GM10847 (cell line): ENCODE data around the gene UNK.

Experiments used
- POLR2A ChIP-seq: IDR thresholded peaks from 2 replicates; pipeline ENCODE4 v1.6.1; 2011; ENCODE audit not compliant: insufficient read length; ENCODE audit errors: extremely low read depth

Gene UNK

DNA sequence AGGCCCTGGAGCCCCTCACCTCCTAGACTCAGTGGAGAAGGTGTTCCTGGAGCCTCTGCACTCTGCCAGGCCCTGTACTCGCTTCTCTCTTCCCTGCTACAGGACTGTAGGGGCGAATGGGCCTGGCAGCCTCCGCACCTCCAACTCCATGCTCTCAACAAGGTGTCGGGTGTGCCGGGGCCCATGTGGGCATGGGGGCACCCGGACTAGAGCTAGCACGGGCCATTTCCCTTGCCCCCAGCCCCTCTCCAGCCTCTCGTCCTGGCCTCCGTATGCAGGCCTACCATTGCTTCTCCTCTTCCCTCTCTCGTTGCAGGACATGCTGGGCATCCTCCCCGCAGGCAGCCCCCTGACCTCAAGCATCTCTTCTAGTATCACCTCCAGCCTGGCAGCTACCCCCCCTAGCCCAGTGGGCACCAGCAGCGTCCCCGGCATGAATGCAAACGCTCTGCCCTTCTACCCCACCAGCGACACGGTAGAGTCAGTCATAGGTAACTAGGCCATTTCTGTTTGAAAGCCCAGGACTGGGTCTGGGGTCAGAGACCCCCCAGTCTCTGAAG, 33.8 kb downstream of the UNK start:
- no peak for TF ChIP-seq POLR2A

DNA sequence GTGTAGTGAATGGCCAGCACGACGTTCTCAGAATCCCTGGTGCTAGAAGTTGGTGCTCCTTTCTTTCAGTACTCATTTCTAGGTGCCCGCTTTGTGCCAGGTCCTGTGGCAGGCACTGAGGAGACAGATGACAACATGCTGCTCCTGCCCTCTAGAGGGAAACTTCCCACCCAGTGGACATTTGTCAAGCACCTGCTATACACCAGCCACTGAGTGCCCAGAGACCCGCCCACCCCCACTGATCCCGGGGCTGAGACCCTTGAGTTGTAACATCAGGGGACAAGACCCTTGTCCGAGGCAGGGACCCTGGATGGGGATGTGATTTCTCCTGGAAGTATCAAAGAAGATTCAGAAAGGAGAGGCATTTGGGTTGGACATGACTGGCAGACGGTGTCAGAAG, 34.5 kb downstream of the UNK start:
- TF ChIP-seq POLR2A: no peak

DNA sequence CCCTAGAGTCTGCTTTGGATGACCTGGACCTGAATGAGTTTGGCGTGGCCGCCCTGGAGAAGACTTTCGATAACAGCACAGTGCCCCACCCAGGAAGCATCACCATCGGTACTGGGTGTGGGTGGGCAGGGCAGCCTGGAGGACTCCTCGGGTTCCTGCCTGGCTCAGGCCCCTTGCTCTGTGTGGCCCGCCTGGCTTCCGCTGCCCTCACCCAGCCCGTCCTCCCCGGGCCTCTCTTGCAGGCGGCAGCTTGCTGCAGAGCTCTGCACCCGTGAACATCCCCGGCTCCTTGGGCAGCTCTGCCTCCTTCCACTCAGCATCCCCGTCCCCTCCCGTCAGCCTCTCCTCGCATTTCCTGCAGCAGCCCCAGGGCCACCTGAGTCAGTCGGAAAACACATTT, 35.1 kb downstream of the UNK start:
- TF ChIP-seq POLR2A: no peak

DNA sequence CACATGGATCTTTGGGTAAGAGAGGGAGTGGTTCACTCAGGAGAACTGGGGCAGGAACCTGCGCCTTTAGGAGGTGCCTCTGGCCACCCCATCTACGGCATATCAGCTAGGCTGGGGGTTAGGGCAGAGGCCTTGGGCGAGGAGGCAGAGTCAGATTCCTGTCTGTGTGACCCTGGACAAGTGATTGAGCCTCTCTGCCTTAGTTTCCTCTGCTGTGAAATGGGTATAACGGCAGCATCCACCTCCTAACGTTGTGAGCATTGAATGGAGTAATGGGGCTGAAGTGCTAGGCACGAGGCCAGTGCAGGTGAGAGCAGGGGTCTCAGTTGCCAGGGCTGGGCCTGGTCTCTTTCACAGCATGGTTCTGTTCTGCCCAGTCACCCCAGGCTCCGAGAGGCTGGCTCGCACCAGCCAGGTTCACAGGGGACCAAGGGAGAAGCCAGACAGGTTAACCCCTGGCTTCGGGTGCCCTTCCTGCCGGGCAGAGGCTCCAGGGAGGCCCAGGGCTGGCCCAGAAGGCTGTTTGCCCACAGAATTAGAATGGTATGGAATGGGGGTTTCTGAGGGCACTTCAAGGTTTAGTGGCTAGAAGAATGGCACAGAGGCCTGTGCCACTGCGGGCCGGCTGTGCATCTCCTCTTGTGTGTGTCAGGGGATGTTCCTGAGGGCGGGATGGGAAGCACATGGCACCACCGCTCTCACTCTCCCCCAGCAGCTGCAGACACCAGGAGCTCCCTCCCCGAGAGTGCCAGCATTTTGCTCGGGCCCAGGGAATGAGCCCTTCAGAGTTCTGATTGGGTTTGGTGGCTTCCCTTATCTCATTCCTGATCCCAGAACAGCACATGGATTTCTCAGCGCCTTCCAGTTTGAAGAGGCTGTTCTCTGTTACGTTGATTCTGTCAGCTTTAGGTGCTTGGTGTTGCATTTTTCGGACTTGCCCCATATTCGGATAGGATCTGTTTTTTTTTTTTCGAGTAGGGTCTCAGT, 35.8 kb downstream of the UNK start:
- no peak for TF ChIP-seq POLR2A

- TF ChIP-seq POLR2A: no peak
These were observed 36.9 kb downstream of the UNK start for GRCh38 chr17:75821552-75821951.

DNA sequence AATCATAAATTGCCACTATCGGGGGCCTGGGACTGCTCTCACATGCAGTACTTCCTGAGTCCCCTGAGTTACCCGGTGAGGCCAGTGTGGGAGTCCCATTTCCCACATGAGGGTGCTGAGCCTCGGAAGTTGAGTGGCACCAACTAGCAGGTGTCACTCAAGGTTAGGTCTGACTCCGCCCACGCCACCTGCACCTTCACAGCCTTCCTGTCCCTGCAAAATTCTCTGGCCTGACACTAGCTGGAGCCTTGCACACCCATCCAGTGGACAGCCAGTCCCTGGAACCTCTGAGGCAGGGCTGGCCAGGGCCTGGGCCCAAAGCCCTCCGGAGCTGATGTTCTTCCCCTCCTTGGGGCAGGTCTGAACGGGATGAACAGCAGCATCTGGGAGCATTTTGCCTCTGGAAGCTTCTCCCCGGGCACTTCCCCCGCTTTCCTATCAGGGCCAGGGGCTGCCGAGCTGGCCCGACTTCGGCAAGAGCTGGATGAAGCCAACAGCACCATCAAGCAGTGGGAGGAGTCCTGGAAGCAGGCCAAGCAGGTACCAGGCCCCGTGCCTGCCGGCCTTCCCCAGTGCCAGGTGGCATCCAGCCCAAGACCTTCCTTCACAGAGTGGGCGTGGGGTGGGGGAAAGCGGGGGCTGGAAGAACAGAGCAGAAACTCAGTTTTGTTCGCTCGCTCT, 37.7 kb downstream of the UNK start:
- TF ChIP-seq POLR2A: no peak

- no peak for TF ChIP-seq POLR2A
These were observed 38.2 kb downstream of the UNK start for GRCh38 chr17:75822800-75823166.

DNA sequence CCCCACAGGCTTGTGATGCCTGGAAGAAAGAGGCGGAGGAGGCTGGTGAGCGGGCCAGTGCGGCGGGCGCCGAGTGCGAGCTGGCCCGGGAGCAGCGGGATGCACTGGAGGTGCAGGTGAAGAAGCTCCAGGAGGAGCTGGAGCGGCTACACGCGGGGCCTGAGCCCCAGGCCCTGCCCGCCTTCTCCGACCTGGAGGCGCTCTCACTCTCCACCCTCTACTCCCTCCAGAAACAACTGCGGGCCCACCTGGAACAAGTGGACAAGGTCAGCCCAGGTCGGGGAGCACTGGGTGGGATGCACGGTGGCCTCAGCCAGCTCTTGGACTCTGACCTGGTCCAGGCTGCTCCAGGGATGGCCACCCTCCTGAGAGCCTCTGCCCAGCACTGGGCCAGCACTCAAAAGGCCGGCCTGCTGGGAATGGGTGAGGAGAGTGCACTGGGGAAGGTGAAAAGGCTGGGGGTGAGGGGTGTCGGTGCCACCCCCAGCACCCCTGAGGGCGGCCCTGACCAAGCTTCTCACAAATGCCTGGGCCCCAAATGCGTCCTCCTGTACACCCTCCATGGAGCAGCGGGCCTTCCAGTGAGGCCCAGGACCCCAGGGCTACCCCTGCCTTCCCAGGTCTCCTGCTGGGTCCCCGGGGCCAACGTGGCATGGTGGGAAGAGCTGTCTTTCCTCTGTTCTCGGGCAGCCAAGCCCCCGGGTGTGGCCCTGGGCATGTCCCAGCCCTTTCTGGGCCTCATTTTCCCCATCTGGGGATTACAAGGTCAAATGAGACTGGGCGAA, 38.8 kb downstream of the UNK start:
- TF ChIP-seq POLR2A: no peak

- no peak for TF ChIP-seq POLR2A
These were observed 39.5 kb downstream of the UNK start for GRCh38 chr17:75824050-75824552.

DNA sequence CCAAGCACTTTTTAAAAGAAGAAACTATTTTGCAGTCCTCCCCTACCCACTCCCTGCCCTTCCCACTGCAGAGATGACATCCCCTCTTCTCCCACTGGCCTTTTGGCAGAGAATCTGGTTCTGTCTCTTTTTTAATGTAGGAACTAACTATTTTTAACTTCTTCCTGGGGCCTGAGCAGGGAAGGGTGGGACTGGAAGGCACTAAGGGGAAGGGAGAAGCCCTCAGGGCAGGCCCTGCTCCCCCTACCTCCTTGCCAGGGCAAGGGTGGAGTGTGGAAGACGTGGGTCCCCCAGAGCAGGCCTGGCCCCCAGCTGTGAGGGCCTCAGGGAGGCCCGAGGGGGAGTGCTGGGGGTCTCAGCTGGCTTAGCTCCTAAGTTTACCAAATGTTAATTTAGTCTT, 40.1 kb downstream of the UNK start:
- no peak for TF ChIP-seq POLR2A

DNA sequence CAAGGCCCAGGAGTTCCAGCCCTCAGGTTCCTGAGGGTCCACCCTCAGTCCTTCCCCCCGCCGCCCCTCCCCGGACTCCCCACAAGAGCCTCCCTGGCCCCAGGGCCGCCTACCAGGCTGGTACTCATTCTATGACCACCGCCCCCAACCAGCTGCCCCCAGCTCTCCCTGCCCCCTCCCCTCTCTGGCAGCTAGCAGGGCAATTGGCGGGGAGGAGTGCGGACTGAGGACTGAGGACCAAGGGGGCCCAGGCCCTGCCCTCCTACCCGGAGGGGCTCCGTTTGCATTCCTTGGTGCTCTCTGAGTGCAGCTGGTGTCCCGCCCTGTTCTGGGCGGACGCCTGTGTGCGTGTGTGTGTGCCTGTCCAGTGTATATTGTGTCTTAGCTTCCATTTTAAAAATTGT, 40.5 kb downstream of the UNK start:
- TF ChIP-seq POLR2A: no peak

GRCh38 chr17:75825748-75826370, 41.3 kb downstream of the UNK start:
- TF ChIP-seq POLR2A: no peak

DNA sequence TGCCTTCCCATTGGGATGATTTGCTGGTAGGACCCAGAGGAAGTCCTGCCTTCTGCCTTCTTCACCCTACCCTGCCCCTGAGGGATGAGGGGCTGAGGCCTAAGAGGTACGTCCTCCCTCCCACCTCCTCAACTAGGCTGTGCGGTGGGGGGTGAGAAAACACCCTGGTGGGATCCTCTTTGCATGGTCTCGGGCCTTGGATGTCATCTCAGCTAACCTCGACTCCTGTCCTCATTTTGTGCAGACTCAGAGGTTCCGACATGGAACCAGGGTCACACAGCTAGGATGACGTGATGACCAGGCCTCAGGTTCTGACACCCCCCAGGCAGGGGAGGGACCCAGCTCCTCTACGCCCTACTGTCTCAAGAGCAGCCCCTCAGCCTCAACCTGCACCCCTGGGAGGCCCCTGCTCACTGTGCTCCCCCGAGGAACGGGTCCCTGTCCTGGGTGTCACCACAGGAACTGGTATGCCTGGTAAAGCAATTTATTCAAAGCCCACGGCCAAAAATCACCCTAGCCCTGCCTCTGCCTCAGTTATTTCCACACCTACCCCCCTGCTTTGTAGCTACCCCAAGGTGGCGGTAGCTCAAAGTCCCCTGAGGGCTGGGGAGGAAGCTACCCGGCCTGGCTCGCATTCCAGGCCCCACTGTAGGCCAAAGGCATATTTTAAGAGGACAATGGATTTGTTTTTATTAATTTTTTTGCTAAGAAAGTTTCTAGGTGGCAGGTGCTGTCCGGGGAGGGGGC, 42.1 kb downstream of the UNK start:
- no peak for TF ChIP-seq POLR2A
